Gastrocnemius medialis (tissue), 4 donors: ENCODE measurements around the gene SEMA5B. TPM values are rescaled to one million over a fixed set of nuclear protein-coding genes. Genes with fewer than 3 reads are reported as not detected.

Source experiments
- ATAC-seq, 2 donors: fragments of 150-250 bp; one replicate each; pipeline ENCODE4 v1.9.1; 2016
- DNase-seq, 2 donors: peaks; one replicate each; pipeline ENCODE4 v3.0.0-alpha.2; 2019
- H3K27ac ChIP-seq, 4 donors: fragments of 200-600 bp; sonication (generic); 1 replicate in 1 of 4; 2 replicates in 3 of 4; pipeline ENCODE4 v1.5.1; 2016 to 2018; ENCODE audit warnings: mild to moderate bottlenecking in 2 of 4, moderate library complexity in 1 of 4
- H3K27me3 ChIP-seq, 3 donors: fragments of 200-600 bp; sonication (generic) in 2 of 3; 1 replicate in 1 of 3; 2 replicates in 2 of 3; pipeline versions ENCODE4 v1.5.1 to v1.6.0; 2016 to 2019; ENCODE audit warnings: mild to moderate bottlenecking in 1 of 3, moderate library complexity in 1 of 3
- H3K36me3 ChIP-seq, 2 donors: fragments of 200-600 bp; sonication (generic) in 1 of 2; one replicate each; pipeline ENCODE4 v1.5.1; 2017 to 2018
- H3K4me1 ChIP-seq, 2 donors: fragments of 200-600 bp; sonication (generic) in 1 of 2; one replicate each; pipeline ENCODE4 v1.5.1; 2016 to 2017; ENCODE audit warnings: mild to moderate bottlenecking in 2 of 2
- H3K4me3 ChIP-seq, 4 donors: fragments of 200-600 bp; sonication (generic) in 3 of 4; 1 replicate in 1 of 4; 2 replicates in 3 of 4; pipeline ENCODE4 v1.5.1; 2016 to 2019; ENCODE audit warnings: mild to moderate bottlenecking in 2 of 4
- H3K9me3 ChIP-seq, 3 donors: fragments of 200-600 bp; sonication (generic) in 2 of 3; 1 replicate in 1 of 3; 2 replicates in 2 of 3; pipeline ENCODE4 v1.5.1; 2016 to 2019
- POLR2A ChIP-seq, 2 donors: fragments of 450-650 bp; IDR thresholded peaks; one replicate each; pipeline ENCODE4 v1.6.1; 2017; ENCODE audit warnings: antibody characterized with exemption in 2 of 2, mild to moderate bottlenecking in 2 of 2, moderate library complexity in 2 of 2
- in situ Hi-C, 4 donors: fragments of 200-750 bp; cut with MboI; loops; one replicate each; pipeline versions ENCODE4 v1.15.0 to v1.8.0; 2017; ENCODE audit warnings: low sequenced_read_pairs in 4 of 4
- intact Hi-C: fragments of 100-400 bp; cut with DNase I; formaldehyde crosslinking; loops from one replicate; pipeline ENCODE4 v1.15.1; 2023; ENCODE audit warnings: low total_unique reads
- total RNA-seq, 4 donors: library from RNA; depleted of rRNA; stranded (reverse); fragments of >200 nt; gene quantifications; one replicate each; pipeline versions ENCODE4 v1.1.0 to v1.2.3, GENCODE V29; 2016
- TF ChIP-seq, protein P1 (sequence below), 5 experiments: fragments of 450-650 bp in 3 of 5; fragments of 200-600 bp in 2 of 5; sonication (generic) in 2 of 5; IDR thresholded peaks in 4 of 5; conservative IDR thresholded peaks in 1 of 5; 1 replicate in 4 of 5; 2 replicates in 1 of 5; pipeline ENCODE4 v1.5.1; 2016 to 2019; ENCODE audit warnings: antibody characterized with exemption in 5 of 5, mild to moderate bottlenecking in 3 of 5, moderate library complexity in 3 of 5

SEMA5B gene
- total RNA-seq, 4 donors from 2014 or later, result 0.10 to 0.26 TPM; not detected in 2

GRCh38 chr3:122974764-122975162 is 52.8 kb downstream of the SEMA5B start:
- Histone ChIP-seq H3K36me3 (no peaks in the 10 kb centered on the region), H3K27me3 (no peaks in the 10 kb centered on the region), H3K27ac (no peak overlapping the region), H3K4me1 (peaks cover 0 to 2% of the 10 kb centered on the region in 2 donors), H3K4me3 (no peak overlapping the region), H3K9me3 (no peaks in the 10 kb centered on the region)
- peak in 1 of 2 donors; percentile 39 for ATAC-seq
- no peak for DNase-seq
- in situ Hi-C loops (no loop called here), intact Hi-C loops (no loop called here)
- TF ChIP-seq POLR2A (IDR thresholded peaks at IDR 0.05), result no peak
- TF ChIP-seq, protein P1, sequence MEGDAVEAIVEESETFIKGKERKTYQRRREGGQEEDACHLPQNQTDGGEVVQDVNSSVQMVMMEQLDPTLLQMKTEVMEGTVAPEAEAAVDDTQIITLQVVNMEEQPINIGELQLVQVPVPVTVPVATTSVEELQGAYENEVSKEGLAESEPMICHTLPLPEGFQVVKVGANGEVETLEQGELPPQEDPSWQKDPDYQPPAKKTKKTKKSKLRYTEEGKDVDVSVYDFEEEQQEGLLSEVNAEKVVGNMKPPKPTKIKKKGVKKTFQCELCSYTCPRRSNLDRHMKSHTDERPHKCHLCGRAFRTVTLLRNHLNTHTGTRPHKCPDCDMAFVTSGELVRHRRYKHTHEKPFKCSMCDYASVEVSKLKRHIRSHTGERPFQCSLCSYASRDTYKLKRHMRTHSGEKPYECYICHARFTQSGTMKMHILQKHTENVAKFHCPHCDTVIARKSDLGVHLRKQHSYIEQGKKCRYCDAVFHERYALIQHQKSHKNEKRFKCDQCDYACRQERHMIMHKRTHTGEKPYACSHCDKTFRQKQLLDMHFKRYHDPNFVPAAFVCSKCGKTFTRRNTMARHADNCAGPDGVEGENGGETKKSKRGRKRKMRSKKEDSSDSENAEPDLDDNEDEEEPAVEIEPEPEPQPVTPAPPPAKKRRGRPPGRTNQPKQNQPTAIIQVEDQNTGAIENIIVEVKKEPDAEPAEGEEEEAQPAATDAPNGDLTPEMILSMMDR (IDR thresholded peaks at IDR 0.05 in 4 of 5, conservative IDR thresholded peaks at IDR 0.05 in 1 of 5), result no peak

DNA sequence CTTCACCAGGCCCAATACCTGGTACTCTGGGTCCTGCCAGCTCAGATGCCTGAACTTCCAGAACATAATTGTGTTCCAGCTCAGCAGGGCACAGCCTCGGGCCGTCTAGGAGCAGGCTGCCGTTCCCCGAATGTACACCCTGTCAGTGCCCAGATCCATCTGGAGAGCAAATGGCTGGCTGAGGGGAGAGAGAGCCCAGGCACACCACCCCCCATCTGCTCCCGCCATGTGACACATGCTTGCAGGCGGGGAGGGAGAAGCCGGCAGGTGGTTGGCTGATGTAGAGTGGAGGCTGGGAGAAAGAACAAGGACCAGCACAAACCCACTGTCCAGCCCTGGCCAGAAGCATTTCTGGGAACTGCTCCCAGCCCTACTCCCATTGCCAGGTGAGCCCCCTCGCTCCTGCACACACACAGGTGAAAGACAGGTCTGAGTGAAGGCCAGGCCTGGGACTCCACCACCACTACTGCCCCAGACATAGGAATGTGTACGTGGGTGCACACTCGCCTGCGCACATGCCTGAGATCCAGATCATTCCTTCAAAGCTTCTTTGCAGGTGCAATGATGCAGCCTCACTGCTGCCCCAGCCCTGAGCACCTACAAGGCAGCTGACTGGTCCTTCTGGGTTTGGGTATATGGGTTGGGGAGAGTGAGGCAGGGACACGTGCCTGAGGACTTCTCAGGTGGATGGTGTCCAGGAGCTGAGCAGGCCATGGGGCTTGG is 53.5 kb downstream of the SEMA5B start:
- no peaks in the 10 kb centered on the region for H3K36me3 ChIP-seq

DNA sequence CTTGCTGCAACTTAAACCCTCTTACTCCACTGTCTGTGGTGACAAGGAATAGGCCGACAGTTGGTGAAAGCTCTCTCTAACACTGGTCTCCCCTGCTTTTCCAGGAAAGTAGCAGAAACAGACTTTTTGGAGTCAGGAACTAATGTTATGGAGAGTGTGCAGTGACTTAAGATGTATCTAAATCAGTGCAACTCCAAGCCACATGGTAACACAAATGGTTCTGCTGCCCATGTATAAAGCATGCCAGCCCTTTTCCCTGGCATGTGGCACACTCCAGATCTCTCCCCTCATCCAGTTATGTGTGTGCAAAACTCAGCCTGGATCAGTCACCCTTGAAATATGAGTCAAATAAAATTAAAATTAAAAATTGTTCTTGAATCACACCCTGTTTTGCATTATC is 55.4 kb downstream of the SEMA5B start:
- H3K27ac ChIP-seq, result no peak overlapping the region
- no peak for ATAC-seq
- no peak for TF ChIP-seq POLR2A (IDR thresholded peaks at IDR 0.05)
- TF ChIP-seq, protein P1 (IDR thresholded peaks at IDR 0.05 in 4 of 5, conservative IDR thresholded peaks at IDR 0.05 in 1 of 5), result no peak
- H3K36me3 ChIP-seq, result no peaks in the 10 kb centered on the region
- no peaks in the 10 kb centered on the region for H3K9me3 ChIP-seq
- intact Hi-C loops (no loop called here), in situ Hi-C loops (no loop called here)
- H3K27me3 ChIP-seq, result no peaks in the 10 kb centered on the region
- H3K4me1 ChIP-seq, result peaks cover 0 to 5% of the 10 kb centered on the region in 2 donors
- DNase-seq, result no peak
- H3K4me3 ChIP-seq, result no peak overlapping the region

More for the DNA sequence above, 53.5 kb downstream of the SEMA5B start:
- intact Hi-C loops (no loop called here), in situ Hi-C loops (no loop called here)
- H3K4me3 ChIP-seq, result no peak overlapping the region
- no peaks in the 10 kb centered on the region for H3K27me3 ChIP-seq
- peaks cover 0 to 5% of the 10 kb centered on the region in 2 donors for H3K4me1 ChIP-seq
- DNase-seq (no peak), ATAC-seq (no peak)
- no peaks in the 10 kb centered on the region for H3K9me3 ChIP-seq
- no peak for TF ChIP-seq POLR2A (IDR thresholded peaks at IDR 0.05)
- no peak overlapping the region for H3K27ac ChIP-seq

DNA sequence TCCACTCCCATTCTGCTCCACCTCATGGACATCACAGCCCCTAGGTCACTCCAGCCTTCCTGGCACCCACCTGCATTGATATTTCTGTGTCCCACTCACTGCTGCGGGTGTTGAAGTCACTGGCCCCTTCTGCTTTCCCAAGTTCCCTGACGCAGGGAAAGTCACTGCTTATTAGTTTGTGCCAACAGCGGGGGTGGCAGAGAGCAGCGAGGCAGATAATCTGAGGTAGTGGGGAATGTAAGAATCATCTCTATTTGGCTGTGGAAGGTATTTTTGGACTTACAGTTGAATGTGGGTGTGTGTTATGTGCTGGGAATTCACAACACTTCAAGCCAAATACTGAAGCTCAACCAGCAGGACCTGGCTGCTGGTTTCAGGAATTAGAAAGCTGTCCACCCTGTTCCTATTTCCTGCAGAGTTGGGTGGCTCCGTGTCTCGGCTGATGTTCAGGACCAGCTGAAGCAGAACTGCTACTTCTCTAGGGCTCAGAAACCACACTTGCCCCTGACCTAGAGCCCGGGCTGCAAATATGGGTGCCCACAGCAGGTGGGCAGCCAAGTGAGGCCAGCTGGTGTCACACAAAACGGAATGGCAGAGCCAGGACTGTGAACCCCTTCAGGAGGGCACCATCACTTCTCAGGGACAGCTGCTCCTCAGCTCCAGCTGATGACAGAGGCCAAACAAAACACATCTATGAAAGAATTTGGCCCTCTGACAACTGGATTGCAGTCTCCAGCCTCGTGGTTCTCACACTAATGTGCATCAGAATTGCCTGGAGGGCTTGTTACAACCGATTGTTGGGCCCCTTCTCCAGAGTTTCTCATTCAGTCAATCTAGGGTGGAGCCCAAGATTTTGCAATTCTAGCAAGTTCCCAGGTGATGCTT is 57.7 kb downstream of the SEMA5B start:
- Histone ChIP-seq H3K4me1 (peaks cover under 1 to 5% of the 10 kb centered on the region in 2 donors), H3K27ac (no peak overlapping the region), H3K9me3 (no peaks in the 10 kb centered on the region), H3K36me3 (no peaks in the 10 kb centered on the region), H3K4me3 (no peak overlapping the region), H3K27me3 (no peaks in the 10 kb centered on the region)
- ATAC-seq (peak in 1 of 2 donors; percentile 36), DNase-seq (no peak)
- in situ Hi-C loops, result no loop called here
- TF ChIP-seq, protein P1 (IDR thresholded peaks at IDR 0.05 in 4 of 5, conservative IDR thresholded peaks at IDR 0.05 in 1 of 5), result no peak
- intact Hi-C loops, result no loop called here

- DNase-seq (no peak), ATAC-seq (no peak)
- Histone ChIP-seq H3K27me3 (no peaks in the 10 kb centered on the region), H3K4me1 (peaks cover 3 to 5% of the 10 kb centered on the region in 2 donors), H3K4me3 (no peak overlapping the region), H3K27ac (no peak overlapping the region), H3K9me3 (no peaks in the 10 kb centered on the region), H3K36me3 (no peaks in the 10 kb centered on the region)
- TF ChIP-seq, protein P1 (IDR thresholded peaks at IDR 0.05 in 4 of 5, conservative IDR thresholded peaks at IDR 0.05 in 1 of 5), result no peak
- TF ChIP-seq POLR2A (IDR thresholded peaks at IDR 0.05), result no peak
- in situ Hi-C loops, result no loop called here
- intact Hi-C loops, result no loop called here
Measured at GRCh38 chr3:122967765-122968164, 59.8 kb downstream of the SEMA5B start.
